Measurements from ENCODE around the gene TRMT10B. TPM values are rescaled to one million over a fixed set of nuclear protein-coding genes. Genes with fewer than 3 reads are reported as not detected.

TRMT10B gene
- total and polyA plus RNA-seq, 2 of the 13 experiments (the other 11 are each of a cell fraction or from before 2014, with no cell fraction given): 3.1 to 3.9 TPM

- TF ChIP-seq FOXA3 (CRISPR knock-in tag; IDR thresholded peaks at IDR 0.05) (peak; percentile 61; the same call in 1 of the 2 replicates), ZNF550 (CRISPR knock-in tag; IDR thresholded peaks at IDR 0.05; ENCODE audit: borderline replicate concordance) (peak; percentile 88; the same call in 1 of the 2 replicates), ZMAT3 (CRISPR knock-in tag; conservative IDR thresholded peaks at IDR 0.05) (no peak; the same call in 1 of the 2 replicates), CHCHD3 (CRISPR knock-in tag; IDR thresholded peaks at IDR 0.05) (peak; percentile 87), SIX4 (CRISPR knock-in tag; IDR thresholded peaks at IDR 0.05) (peak; percentile 85), CAMTA2 (CRISPR knock-in tag; IDR thresholded peaks at IDR 0.05; ENCODE audit: borderline replicate concordance) (peak; percentile 93), ZBTB7B (CRISPR knock-in tag; IDR thresholded peaks at IDR 0.05) (peak; percentile 93), CEBPB (IDR thresholded peaks at IDR 0.05; ENCODE audit: borderline replicate concordance, low read depth, low read length) (no peak), MED1 (CRISPR knock-in tag; IDR thresholded peaks at IDR 0.05) (peak; percentile 79), RFXAP (CRISPR knock-in tag; IDR thresholded peaks at IDR 0.05; ENCODE audit: borderline replicate concordance) (peak; percentile 79; the same call in 1 of the 2 replicates), ZFP62 (CRISPR knock-in tag; IDR thresholded peaks at IDR 0.05) (no peak), ZNF556 (CRISPR knock-in tag; IDR thresholded peaks at IDR 0.05; ENCODE audit: borderline replicate concordance) (peak; percentile 74; the same call in 1 of the 2 replicates), ZNF878 (CRISPR knock-in tag; IDR thresholded peaks at IDR 0.05) (no peak), ZNF205 (CRISPR knock-in tag; IDR thresholded peaks at IDR 0.05) (peak; percentile 82; the same call in 1 of the 2 replicates), SP2 (CRISPR knock-in tag; IDR thresholded peaks at IDR 0.05) (peak; percentile 70), ZFYVE20 (CRISPR knock-in tag; IDR thresholded peaks at IDR 0.05; ENCODE audit: borderline replicate concordance, low read depth) (no peak), ZNF737 (CRISPR knock-in tag; IDR thresholded peaks at IDR 0.05; ENCODE audit: borderline replicate concordance) (no peak), STAT5B (CRISPR knock-in tag; IDR thresholded peaks at IDR 0.05) (peak; percentile 94), HNRNPUL1 (IDR thresholded peaks at IDR 0.05; ENCODE audit: low read depth, low read length) (peak; percentile 89), DMTF1 (CRISPR knock-in tag; IDR thresholded peaks at IDR 0.05) (no peak)
- TF ChIP-seq, protein P1, sequence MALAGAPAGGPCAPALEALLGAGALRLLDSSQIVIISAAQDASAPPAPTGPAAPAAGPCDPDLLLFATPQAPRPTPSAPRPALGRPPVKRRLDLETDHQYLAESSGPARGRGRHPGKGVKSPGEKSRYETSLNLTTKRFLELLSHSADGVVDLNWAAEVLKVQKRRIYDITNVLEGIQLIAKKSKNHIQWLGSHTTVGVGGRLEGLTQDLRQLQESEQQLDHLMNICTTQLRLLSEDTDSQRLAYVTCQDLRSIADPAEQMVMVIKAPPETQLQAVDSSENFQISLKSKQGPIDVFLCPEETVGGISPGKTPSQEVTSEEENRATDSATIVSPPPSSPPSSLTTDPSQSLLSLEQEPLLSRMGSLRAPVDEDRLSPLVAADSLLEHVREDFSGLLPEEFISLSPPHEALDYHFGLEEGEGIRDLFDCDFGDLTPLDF (CRISPR knock-in tag; IDR thresholded peaks at IDR 0.05): 0 out of 2 replicates have a peak, but pooled peaks have one; percentile 52
- TF ChIP-seq, protein P2, sequence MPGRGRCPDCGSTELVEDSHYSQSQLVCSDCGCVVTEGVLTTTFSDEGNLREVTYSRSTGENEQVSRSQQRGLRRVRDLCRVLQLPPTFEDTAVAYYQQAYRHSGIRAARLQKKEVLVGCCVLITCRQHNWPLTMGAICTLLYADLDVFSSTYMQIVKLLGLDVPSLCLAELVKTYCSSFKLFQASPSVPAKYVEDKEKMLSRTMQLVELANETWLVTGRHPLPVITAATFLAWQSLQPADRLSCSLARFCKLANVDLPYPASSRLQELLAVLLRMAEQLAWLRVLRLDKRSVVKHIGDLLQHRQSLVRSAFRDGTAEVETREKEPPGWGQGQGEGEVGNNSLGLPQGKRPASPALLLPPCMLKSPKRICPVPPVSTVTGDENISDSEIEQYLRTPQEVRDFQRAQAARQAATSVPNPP (CRISPR knock-in tag; IDR thresholded peaks at IDR 0.05): peak; percentile 96
- TF ChIP-seq, protein P3, sequence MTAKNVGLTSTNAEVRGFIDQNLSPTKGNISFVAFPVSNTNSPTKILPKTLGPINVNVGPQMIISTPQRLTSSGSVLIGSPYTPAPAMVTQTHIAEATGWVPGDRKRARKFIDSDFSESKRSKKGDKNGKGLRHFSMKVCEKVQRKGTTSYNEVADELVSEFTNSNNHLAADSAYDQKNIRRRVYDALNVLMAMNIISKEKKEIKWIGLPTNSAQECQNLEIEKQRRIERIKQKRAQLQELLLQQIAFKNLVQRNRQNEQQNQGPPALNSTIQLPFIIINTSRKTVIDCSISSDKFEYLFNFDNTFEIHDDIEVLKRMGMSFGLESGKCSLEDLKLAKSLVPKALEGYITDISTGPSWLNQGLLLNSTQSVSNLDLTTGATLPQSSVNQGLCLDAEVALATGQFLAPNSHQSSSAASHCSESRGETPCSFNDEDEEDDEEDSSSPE (CRISPR knock-in tag; IDR thresholded peaks at IDR 0.05): peak; percentile 90
- TF ChIP-seq, protein P4, sequence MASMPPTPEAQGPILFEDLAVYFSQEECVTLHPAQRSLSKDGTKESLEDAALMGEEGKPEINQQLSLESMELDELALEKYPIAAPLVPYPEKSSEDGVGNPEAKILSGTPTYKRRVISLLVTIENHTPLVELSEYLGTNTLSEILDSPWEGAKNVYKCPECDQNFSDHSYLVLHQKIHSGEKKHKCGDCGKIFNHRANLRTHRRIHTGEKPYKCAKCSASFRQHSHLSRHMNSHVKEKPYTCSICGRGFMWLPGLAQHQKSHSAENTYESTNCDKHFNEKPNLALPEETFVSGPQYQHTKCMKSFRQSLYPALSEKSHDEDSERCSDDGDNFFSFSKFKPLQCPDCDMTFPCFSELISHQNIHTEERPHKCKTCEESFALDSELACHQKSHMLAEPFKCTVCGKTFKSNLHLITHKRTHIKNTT (CRISPR knock-in tag; IDR thresholded peaks at IDR 0.05): no peak
These were observed 47.2 kb downstream of the TRMT10B start, which contains the start of gene DCAF10 (continued) for GRCh38 chr9:37800631-37801286.
